HAP-1 (cell line): Measurements from ENCODE around the gene CFH.
"Not testable (repeated sequence)": the region's sequence is repeated elsewhere in the genome, so short reads cannot be mapped to it uniquely, and the experiment has no call there.

Source experiments
- DNase-seq, 2 experiments: peaks; one replicate each; pipeline ENCODE4 v3.0.0-alpha.2; 2016 to 2020; ENCODE audit warnings: low spot score in 2 of 2
- H3K27me3 ChIP-seq: fragments of 250-450 bp; sonication (Bioruptor Pico); 2 replicates; pipeline ENCODE4 v1.5.1; 2020; ENCODE audit warnings: low read depth, mild to moderate bottlenecking, moderate library complexity
- H3K36me3 ChIP-seq: fragments of 250-450 bp; sonication (Bioruptor Pico); replicated peaks from 2 replicates; pipeline ENCODE4 v1.5.1; 2020; ENCODE audit warnings: mild to moderate bottlenecking
- H3K4me1 ChIP-seq: fragments of 250-450 bp; sonication (Bioruptor Pico); 2 replicates; pipeline ENCODE4 v1.5.1; 2020; ENCODE audit warnings: mild to moderate bottlenecking
- H3K4me3 ChIP-seq: fragments of 250-450 bp; sonication (Bioruptor Pico); 2 replicates; pipeline ENCODE4 v1.5.1; 2020; ENCODE audit warnings: mild to moderate bottlenecking, moderate library complexity
- H3K9me3 ChIP-seq: fragments of 250-450 bp; sonication (Bioruptor Pico); 2 replicates; pipeline ENCODE4 v1.5.1; 2020; ENCODE audit warnings: mild to moderate bottlenecking, moderate library complexity
- in situ Hi-C: fragments of 300-500 bp; cut with MboI; formaldehyde crosslinking; loops from 3 replicates; pipeline ENCODE4 v1.14.3; 2020; ENCODE audit warnings: low sequenced_read_pairs, inconsistent platforms, mixed read lengths

Gene CFH

DNA sequence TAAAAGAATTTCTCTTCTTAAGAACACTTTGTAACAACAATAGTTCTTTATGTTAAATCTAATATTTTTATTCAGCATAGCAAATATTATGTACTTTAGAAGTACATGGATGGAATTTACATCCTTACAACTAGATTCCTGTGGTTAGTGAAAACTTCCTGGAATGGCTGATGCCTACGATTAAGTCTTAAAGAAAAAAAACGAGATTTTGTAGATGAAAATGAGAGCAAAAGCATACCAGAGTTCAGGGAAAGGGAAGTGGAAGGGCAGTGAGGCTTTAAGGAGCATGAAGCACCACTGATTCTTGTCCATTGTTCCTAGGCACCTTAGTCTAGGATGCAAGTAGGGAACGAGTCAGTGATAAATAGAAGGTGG is 26.7 kb downstream of the CFH start:
- no peak for DNase-seq
- Histone ChIP-seq H3K4me3 (no peak overlapping the region), H3K9me3 (no peaks in the 10 kb centered on the region), H3K36me3 (no peaks in the 10 kb centered on the region), H3K27me3 (no peaks in the 10 kb centered on the region; the same call in 1 of the 2 replicates), H3K4me1 (no peaks in the 10 kb centered on the region)
- in situ Hi-C loops, result no loop called here

- Histone ChIP-seq H3K9me3 (no peaks in the 10 kb centered on the region), H3K27me3 (no peaks in the 10 kb centered on the region; the same call in 1 of the 2 replicates), H3K36me3 (no peaks in the 10 kb centered on the region), H3K4me1 (no peaks in the 10 kb centered on the region), H3K4me3 (no peak overlapping the region)
- in situ Hi-C loops, result no loop called here
- no peak for DNase-seq
Measured at GRCh38 chr1:196680107-196680506, 28.3 kb downstream of the CFH start.

- in situ Hi-C loops, result no loop called here
- DNase-seq, result no peak
- Histone ChIP-seq H3K36me3 (no peaks in the 10 kb centered on the region), H3K27me3 (no peaks in the 10 kb centered on the region; the same call in 1 of the 2 replicates), H3K4me3 (no peak overlapping the region), H3K9me3 (no peaks in the 10 kb centered on the region), H3K4me1 (no peaks in the 10 kb centered on the region)
Measured at GRCh38 chr1:196684476-196684875, 32.6 kb downstream of the CFH start.

GRCh38 chr1:196685506-196685905 is 33.7 kb downstream of the CFH start:
- Histone ChIP-seq H3K4me3 (no peak overlapping the region), H3K27me3 (no peaks in the 10 kb centered on the region; the same call in 1 of the 2 replicates), H3K36me3 (no peaks in the 10 kb centered on the region), H3K4me1 (no peaks in the 10 kb centered on the region), H3K9me3 (no peaks in the 10 kb centered on the region)
- no peak for DNase-seq
- in situ Hi-C loops, result no loop called here

GRCh38 chr1:196689001-196689400 is 37.2 kb downstream of the CFH start:
- no peak for DNase-seq
- Histone ChIP-seq H3K9me3 (no peaks in the 10 kb centered on the region), H3K27me3 (no peaks in the 10 kb centered on the region), H3K4me3 (no peak overlapping the region), H3K36me3 (no peaks in the 10 kb centered on the region), H3K4me1 (no peaks in the 10 kb centered on the region)
- in situ Hi-C loops, result no loop called here

DNA sequence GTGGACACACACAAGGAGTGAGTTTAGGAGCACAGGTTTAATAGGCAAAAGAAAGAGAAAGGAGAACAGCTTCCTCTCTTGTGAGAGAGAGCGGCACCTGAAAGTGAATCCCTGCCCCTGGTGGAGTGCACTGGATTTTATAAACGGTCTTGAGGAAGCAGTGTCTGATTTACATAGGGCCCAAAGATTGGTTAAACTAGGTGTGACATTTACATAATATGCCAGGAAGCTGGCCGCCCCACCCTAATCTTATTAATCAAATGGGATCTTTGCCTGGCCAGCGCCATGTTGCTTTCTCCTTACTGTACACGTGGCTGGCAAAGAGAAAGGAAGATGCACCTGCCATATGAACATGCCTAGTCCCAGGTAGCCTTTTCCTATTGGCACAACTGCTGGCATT is 38.7 kb downstream of the CFH start:
- no peaks in the 10 kb centered on the region for H3K9me3 ChIP-seq
- no peaks in the 10 kb centered on the region for H3K4me1 ChIP-seq
- H3K4me3 ChIP-seq, result no peak overlapping the region
- no peaks in the 10 kb centered on the region for H3K27me3 ChIP-seq
- DNase-seq, result no peak
- no peaks in the 10 kb centered on the region for H3K36me3 ChIP-seq
- in situ Hi-C loops, result no loop called here

DNA sequence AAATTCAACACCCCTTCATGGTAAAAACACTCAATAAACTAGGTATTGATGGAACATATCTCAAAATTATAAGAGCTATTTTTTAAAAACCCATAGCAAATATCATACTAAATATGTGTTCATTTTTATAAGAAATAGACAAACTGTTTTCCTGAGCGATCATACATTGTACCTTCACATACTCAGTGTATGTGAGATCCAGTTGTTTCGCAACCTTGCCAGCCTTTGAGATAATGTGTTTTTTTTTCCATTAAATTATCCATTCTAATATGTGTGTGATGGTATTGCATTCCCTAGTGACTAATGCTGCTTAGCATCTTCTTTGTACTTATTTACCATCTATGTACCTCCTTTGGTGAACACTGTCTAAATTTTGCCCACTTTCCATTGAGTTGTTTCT is 47.1 kb downstream of the CFH start:
- DNase-seq, result no peak

DNA sequence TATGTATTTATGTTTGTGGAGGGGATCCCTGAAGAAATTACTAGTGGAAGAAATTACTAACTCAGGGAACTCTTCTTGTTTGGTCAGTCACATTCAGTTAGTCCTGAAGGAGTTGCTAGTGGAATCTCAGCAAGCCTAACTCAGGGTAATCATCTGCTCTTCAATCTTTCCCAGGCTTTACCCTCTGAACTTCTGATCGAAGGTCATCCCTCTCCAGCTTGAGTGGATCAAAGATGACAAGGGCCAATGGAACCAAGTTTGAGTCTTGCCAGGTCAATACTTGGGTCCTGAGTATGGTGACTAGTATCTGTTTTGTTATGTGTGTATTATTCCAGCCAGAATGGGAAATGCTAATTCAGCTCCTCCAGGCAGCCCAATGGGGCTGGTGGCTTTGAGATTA is 49.3 kb downstream of the CFH start:
- H3K36me3 ChIP-seq, result no peaks in the 10 kb centered on the region
- in situ Hi-C loops, result no loop called here
- no peaks in the 10 kb centered on the region for H3K9me3 ChIP-seq
- no peak for DNase-seq
- no peaks in the 10 kb centered on the region for H3K27me3 ChIP-seq
- H3K4me1 ChIP-seq, result no peaks in the 10 kb centered on the region
- no peak overlapping the region for H3K4me3 ChIP-seq

More for the DNA sequence above, 47.1 kb downstream of the CFH start:
- Histone ChIP-seq H3K4me1 (no peaks in the 10 kb centered on the region), H3K4me3 (no peak overlapping the region), H3K27me3 (no peaks in the 10 kb centered on the region), H3K36me3 (no peaks in the 10 kb centered on the region), H3K9me3 (no peaks in the 10 kb centered on the region)
- in situ Hi-C loops, result no loop called here

DNA sequence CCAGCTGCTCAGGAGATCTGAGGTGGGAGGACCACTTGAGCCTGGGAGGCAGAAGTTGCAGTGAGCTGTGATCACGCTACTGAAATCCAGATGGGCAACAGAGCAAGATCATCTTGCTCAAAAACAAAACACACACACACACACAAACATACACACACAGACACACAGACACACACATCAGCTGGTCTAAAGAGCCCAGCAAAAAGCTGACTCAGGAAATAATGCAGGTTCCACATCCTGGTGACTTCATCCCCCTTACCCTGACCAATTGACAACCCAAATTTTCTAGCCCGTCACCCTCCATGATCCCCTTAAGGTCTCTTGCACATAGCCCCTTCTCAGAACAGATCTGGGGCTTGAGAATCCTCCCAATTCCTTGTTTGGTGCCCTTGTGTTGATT is 58.0 kb downstream of the CFH start:
- in situ Hi-C loops, result not testable (repeated sequence)

DNA sequence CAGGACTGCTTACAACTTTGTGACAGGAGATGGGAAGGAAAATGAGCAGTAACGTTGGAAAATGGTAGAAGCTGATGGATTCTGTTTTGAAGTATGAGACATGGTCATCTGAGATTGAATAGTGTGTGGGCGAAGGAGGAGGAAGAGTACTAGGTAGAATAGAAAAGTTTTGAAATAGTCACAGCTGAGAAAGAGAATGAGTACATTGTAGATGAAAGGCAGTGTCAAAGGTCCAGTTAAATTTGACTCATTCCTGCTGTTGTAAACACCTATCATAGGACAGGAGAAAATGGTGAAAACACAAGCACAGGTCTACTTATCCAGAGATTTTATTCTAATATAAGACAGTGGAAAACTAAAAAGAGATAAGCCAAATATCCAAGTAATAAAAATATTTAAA is 66.0 kb downstream of the CFH start:
- H3K4me3 ChIP-seq, result no peak overlapping the region
- no peaks in the 10 kb centered on the region for H3K9me3 ChIP-seq
- in situ Hi-C loops, result no loop called here
- no peaks in the 10 kb centered on the region for H3K4me1 ChIP-seq
- H3K36me3 ChIP-seq, result no peaks in the 10 kb centered on the region
- no peaks in the 10 kb centered on the region for H3K27me3 ChIP-seq
- DNase-seq, result no peak

More for the DNA sequence above, 58.0 kb downstream of the CFH start:
- H3K4me1 ChIP-seq, H3K27me3 ChIP-seq, H3K9me3 ChIP-seq, H3K36me3 ChIP-seq, H3K4me3 ChIP-seq, DNase-seq: not testable (repeated sequence)

- Histone ChIP-seq H3K9me3 (no peaks in the 10 kb centered on the region), H3K4me3 (no peak overlapping the region), H3K36me3 (no peaks in the 10 kb centered on the region), H3K4me1 (no peaks in the 10 kb centered on the region), H3K27me3 (no peaks in the 10 kb centered on the region)
- DNase-seq, result peak in 1 of 2 experiments; percentile 78
- in situ Hi-C loops, result no loop called here
Measured at GRCh38 chr1:196723325-196724185, 71.7 kb downstream of the CFH start.

GRCh38 chr1:196732526-196732925 is 80.7 kb downstream of the CFH start:
- DNase-seq, result no peak
- H3K9me3 ChIP-seq, result no peaks in the 10 kb centered on the region
- in situ Hi-C loops, result no loop called here
- H3K27me3 ChIP-seq, result no peaks in the 10 kb centered on the region
- H3K4me3 ChIP-seq, result no peak overlapping the region
- H3K36me3 ChIP-seq, result no peaks in the 10 kb centered on the region
- H3K4me1 ChIP-seq, result no peaks in the 10 kb centered on the region

- Histone ChIP-seq H3K27me3 (no peaks in the 10 kb centered on the region), H3K4me1 (no peaks in the 10 kb centered on the region), H3K36me3 (no peaks in the 10 kb centered on the region), H3K4me3 (no peak overlapping the region), H3K9me3 (no peaks in the 10 kb centered on the region)
- in situ Hi-C loops, result no loop called here
- no peak for DNase-seq
Measured at GRCh38 chr1:196733091-196733970, 81.5 kb downstream of the CFH start.

- in situ Hi-C loops, result no loop called here
- H3K4me1 ChIP-seq, result no peaks in the 10 kb centered on the region
- no peak for DNase-seq
- no peaks in the 10 kb centered on the region for H3K27me3 ChIP-seq
- no peaks in the 10 kb centered on the region for H3K9me3 ChIP-seq
- H3K36me3 ChIP-seq, result no peaks in the 10 kb centered on the region
- no peak overlapping the region for H3K4me3 ChIP-seq
Measured at GRCh38 chr1:196734006-196734405, 82.2 kb downstream of the CFH start.
